Transverse colon (tissue), 4 donors: ENCODE results near the gene EVI5L. TPM values are rescaled to one million over a fixed set of nuclear protein-coding genes. Genes with fewer than 3 reads are reported as not detected.

ENCODE experiments used
- DNase-seq: peaks from one replicate; pipeline ENCODE4 v3.0.0-alpha.2; 2019
- H3K27ac ChIP-seq, 4 donors: fragments of 200-600 bp; sonication (generic); 2 replicates each; pipeline ENCODE4 v1.5.1; 2016 to 2018; ENCODE audit warnings: inconsistent platforms in 4 of 4
- H3K27me3 ChIP-seq: fragments of 200-600 bp; sonication (generic); 2 replicates; pipeline ENCODE4 v1.5.1; 2017; ENCODE audit warnings: inconsistent platforms
- H3K36me3 ChIP-seq, 4 donors: fragments of 200-600 bp; sonication (generic); 2 replicates each; pipeline ENCODE4 v1.5.1; 2017 to 2019; ENCODE audit warnings: inconsistent platforms in 4 of 4
- H3K4me1 ChIP-seq, 4 donors: fragments of 200-600 bp; sonication (generic); 2 replicates each; pipeline ENCODE4 v1.5.1; 2017 to 2020; ENCODE audit warnings: inconsistent platforms in 4 of 4
- H3K4me3 ChIP-seq, 4 donors: fragments of 200-600 bp; sonication (generic); 1 replicate in 1 of 4; 2 replicates in 3 of 4; pipeline versions ENCODE4 v1.5.1 to v1.6.1; 2017 to 2019; ENCODE audit warnings: inconsistent platforms in 4 of 4
- H3K9me3 ChIP-seq, 2 donors: fragments of 200-600 bp; sonication (generic); 2 replicates each; pipeline ENCODE4 v1.5.1; 2017 to 2019; ENCODE audit warnings: inconsistent platforms in 2 of 2
- EP300 ChIP-seq: sonication (generic); formaldehyde crosslinking; IDR thresholded peaks from one replicate; pipeline ENCODE4 v1.6.1; 2017; ENCODE audit warnings: antibody characterized with exemption, low read depth
- POLR2A ChIP-seq: fragments of 450-650 bp; IDR thresholded peaks from one replicate; pipeline ENCODE4 v1.6.1; 2016; ENCODE audit warnings: antibody characterized with exemption, mild to moderate bottlenecking, moderate library complexity
- POLR2AphosphoS5 ChIP-seq, 3 donors: sonication (generic); formaldehyde crosslinking; IDR thresholded peaks; one replicate each; pipeline ENCODE4 v1.6.1; 2016; ENCODE audit warnings: antibody characterized with exemption in 3 of 3
- WGBS, 2 donors: methylation state at CpG; one replicate each; pipeline ENCODE4 v1.1.5; 2018; ENCODE audit warnings: low coverage in 1 of 2; 5-methylcytosine and 5-hydroxymethylcytosine counted together
- in situ Hi-C, 4 donors: fragments of 200-750 bp; cut with MboI; loops; one replicate each; pipeline versions ENCODE4 v1.15.0 to v1.15.1; 2017; ENCODE audit warnings: low sequenced_read_pairs in 3 of 4, low pct_ligation_motif_present in 1 of 4, low pct_unique_long_range_greater_than_20kb in 1 of 4
- intact Hi-C: fragments of 100-400 bp; cut with DNase I; formaldehyde crosslinking; loops from one replicate; pipeline ENCODE4 v1.15.1; 2023; ENCODE audit warnings: low total_unique reads
- total RNA-seq, 4 donors: library from RNA; depleted of rRNA; stranded (reverse); fragments of >200 nt; gene quantifications; one replicate each; pipeline ENCODE4 v1.1.0, GENCODE V29; 2016
- TF ChIP-seq, protein P1 (sequence below), 5 experiments: fragments of 200-600 bp in 3 of 5; fragments of 450-650 bp in 2 of 5; sonication (generic) in 3 of 5; IDR thresholded peaks; 1 replicate in 2 of 5; 2 replicates in 3 of 5; pipeline ENCODE4 v1.5.1; 2016 to 2017; ENCODE audit warnings: antibody characterized with exemption in 5 of 5, inconsistent platforms in 3 of 5, mild to moderate bottlenecking in 2 of 5, moderate library complexity in 1 of 5

Gene EVI5L
- total RNA-seq, 4 donors from 2014 or later: 8.5 to 65.8 (median 15.0) TPM

GRCh38 chr19:7877249-7877836, 47.3 kb downstream of the EVI5L start:
- H3K27ac ChIP-seq: no peak overlapping the region
- no peaks in the 10 kb centered on the region for H3K36me3 ChIP-seq
- intact Hi-C loops (no loop called here), in situ Hi-C loops (no loop called here)
- TF ChIP-seq POLR2AphosphoS5 (IDR thresholded peaks at IDR 0.05): no peak
- no peak for TF ChIP-seq EP300
- no peak for TF ChIP-seq POLR2A
- TF ChIP-seq, protein P1, sequence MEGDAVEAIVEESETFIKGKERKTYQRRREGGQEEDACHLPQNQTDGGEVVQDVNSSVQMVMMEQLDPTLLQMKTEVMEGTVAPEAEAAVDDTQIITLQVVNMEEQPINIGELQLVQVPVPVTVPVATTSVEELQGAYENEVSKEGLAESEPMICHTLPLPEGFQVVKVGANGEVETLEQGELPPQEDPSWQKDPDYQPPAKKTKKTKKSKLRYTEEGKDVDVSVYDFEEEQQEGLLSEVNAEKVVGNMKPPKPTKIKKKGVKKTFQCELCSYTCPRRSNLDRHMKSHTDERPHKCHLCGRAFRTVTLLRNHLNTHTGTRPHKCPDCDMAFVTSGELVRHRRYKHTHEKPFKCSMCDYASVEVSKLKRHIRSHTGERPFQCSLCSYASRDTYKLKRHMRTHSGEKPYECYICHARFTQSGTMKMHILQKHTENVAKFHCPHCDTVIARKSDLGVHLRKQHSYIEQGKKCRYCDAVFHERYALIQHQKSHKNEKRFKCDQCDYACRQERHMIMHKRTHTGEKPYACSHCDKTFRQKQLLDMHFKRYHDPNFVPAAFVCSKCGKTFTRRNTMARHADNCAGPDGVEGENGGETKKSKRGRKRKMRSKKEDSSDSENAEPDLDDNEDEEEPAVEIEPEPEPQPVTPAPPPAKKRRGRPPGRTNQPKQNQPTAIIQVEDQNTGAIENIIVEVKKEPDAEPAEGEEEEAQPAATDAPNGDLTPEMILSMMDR (IDR thresholded peaks at IDR 0.05): no peak
- no peaks in the 10 kb centered on the region for H3K9me3 ChIP-seq
- 40 to 74% methylated on average over 2 to 6 of the region's 6 CpGs for WGBS, 2 donors
- peaks cover 4 to 15% (median 11%) of the 10 kb centered on the region in 4 donors for H3K4me1 ChIP-seq
- DNase-seq: no peak
- no peak overlapping the region for H3K4me3 ChIP-seq
- peaks cover 54% of the 10 kb centered on the region for H3K27me3 ChIP-seq

- in situ Hi-C loops (no loop called here), intact Hi-C loops (no loop called here)
- no peak for TF ChIP-seq POLR2A
- TF ChIP-seq EP300: no peak
- TF ChIP-seq, protein P1 (IDR thresholded peaks at IDR 0.05): no peak
- TF ChIP-seq POLR2AphosphoS5 (IDR thresholded peaks at IDR 0.05): no peak
- Histone ChIP-seq H3K27ac (no peak overlapping the region), H3K4me1 (peaks cover 0 to 5% (median 4%) of the 10 kb centered on the region in 4 donors), H3K9me3 (no peaks in the 10 kb centered on the region), H3K27me3 (peaks cover 35% of the 10 kb centered on the region), H3K4me3 (no peak overlapping the region), H3K36me3 (no peaks in the 10 kb centered on the region)
- DNase-seq: no peak
- WGBS, 2 donors: 76% methylated on average over 17 of the region's 18 CpGs; no CpG with 5 or more reads in 1 of the 2 donors
Measured at GRCh38 chr19:7879111-7879807, 49.2 kb downstream of the EVI5L start.

- TF ChIP-seq POLR2A (no peak), EP300 (no peak), POLR2AphosphoS5 (IDR thresholded peaks at IDR 0.05) (no peak)
- TF ChIP-seq, protein P1 (IDR thresholded peaks at IDR 0.05): no peak
- DNase-seq: no peak
- H3K36me3 ChIP-seq: no peaks in the 10 kb centered on the region
- 83% methylated on average over 15 to 19 of the region's 19 CpGs for WGBS, 2 donors
- in situ Hi-C loops (no loop called here), intact Hi-C loops (no loop called here)
- no peak overlapping the region for H3K27ac ChIP-seq
- peaks cover 29% of the 10 kb centered on the region for H3K27me3 ChIP-seq
- no peaks in the 10 kb centered on the region for H3K9me3 ChIP-seq
- no peak overlapping the region for H3K4me3 ChIP-seq
- peaks cover 0 to under 1% (median 0%) of the 10 kb centered on the region in 4 donors for H3K4me1 ChIP-seq
Measured at GRCh38 chr19:7879836-7880235, 49.8 kb downstream of the EVI5L start.

GRCh38 chr19:7881910-7882309, 51.9 kb downstream of the EVI5L start:
- no peak for TF ChIP-seq EP300
- TF ChIP-seq, protein P1 (IDR thresholded peaks at IDR 0.05): no peak
- TF ChIP-seq POLR2AphosphoS5 (IDR thresholded peaks at IDR 0.05): no peak
- no peak for TF ChIP-seq POLR2A
- Histone ChIP-seq H3K27me3 (peaks cover 18% of the 10 kb centered on the region), H3K36me3 (no peaks in the 10 kb centered on the region), H3K4me3 (no peak overlapping the region), H3K27ac (no peak overlapping the region), H3K4me1 (no peaks in the 10 kb centered on the region), H3K9me3 (no peaks in the 10 kb centered on the region)
- WGBS, 2 donors: 89% methylated on average over 3 of the region's 3 CpGs
- intact Hi-C loops: no loop called here
- no peak for DNase-seq
- in situ Hi-C loops: no loop called here
